Nephron progenitor cell (in vitro differentiated cells): ENCODE data around the gene LPXN.
A peak's percentile ranks its signal among the peaks of the same experiment; 100 is the strongest.

Experiments used
- DNase-seq: peaks from one replicate; pipeline ENCODE4 v3.0.0; 2021
- H3K27ac Mint-ChIP-seq: 2 replicates; pipeline ENCODE4 v1.8.0; 2021; ENCODE audit warnings: mild to moderate bottlenecking, moderate library complexity, mixed read lengths
- H3K27me3 Mint-ChIP-seq: 2 replicates; pipeline ENCODE4 v1.8.0; 2021; ENCODE audit warnings: mild to moderate bottlenecking, low read depth, mixed read lengths; ENCODE audit not compliant: poor library complexity
- H3K36me3 Mint-ChIP-seq: 2 replicates; pipeline ENCODE4 v1.8.0; 2021; ENCODE audit warnings: low read depth, mixed read lengths
- H3K4me1 Mint-ChIP-seq: 2 replicates; pipeline ENCODE4 v1.8.0; 2021; ENCODE audit warnings: mixed read lengths
- H3K4me3 Mint-ChIP-seq: 2 replicates; pipeline ENCODE4 v1.8.0; 2021; ENCODE audit warnings: mild to moderate bottlenecking, moderate library complexity, mixed read lengths
- H3K9me3 Mint-ChIP-seq: 2 replicates; pipeline ENCODE4 v1.8.0; 2021; ENCODE audit warnings: mild to moderate bottlenecking, moderate library complexity, mixed read lengths
- CTCF ChIP-seq: fragments of 200-600 bp; sonication (generic); IDR thresholded peaks from 2 replicates; pipeline ENCODE4 v1.5.0; 2021; ENCODE audit warnings: antibody characterized with exemption

LPXN gene

DNA sequence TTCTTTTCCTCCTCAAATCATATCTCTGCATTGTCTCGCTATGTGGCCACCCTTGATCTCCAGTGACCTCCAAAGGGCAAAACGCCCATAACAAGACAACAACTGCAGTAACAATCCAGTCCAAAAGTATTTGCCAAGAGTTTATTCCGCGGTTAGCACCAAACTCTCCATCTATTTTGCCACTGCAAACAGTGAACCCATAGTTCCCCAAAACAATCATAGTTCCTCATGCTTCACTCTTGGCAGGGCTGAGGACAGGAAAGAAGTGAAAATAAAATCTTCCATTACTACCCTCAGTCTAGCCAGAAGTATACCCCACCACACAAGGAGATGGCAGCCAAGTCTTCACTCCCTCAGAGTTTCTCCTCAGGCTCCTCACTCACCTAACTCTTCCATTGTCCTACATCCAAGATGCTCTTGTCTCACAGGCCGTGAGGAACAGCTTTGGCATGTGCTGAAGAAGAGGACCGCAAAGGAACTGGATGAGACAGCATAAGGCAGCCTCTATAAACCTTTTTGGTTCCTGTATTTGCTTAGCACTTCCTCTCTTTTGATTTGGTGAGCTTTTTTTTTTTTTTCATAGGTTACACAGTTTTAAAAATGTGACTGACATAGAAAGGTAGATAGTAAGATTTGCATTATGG is at the start of gene LPXN:
TSS of gene LPXN (minus strand) at position 480 of the 644 bp plus-strand sequence. CDS start at position 396, 84 bp downstream.
- Mint-ChIP-seq H3K36me3 (peaks cover 4% of the 10 kb centered on the region), H3K9me3 (no peaks in the 10 kb centered on the region), H3K4me1 (peaks cover 34% of the 10 kb centered on the region), H3K27me3 (peaks cover 8% of the 10 kb centered on the region), H3K27ac (no peak within 1 kb of the TSS), H3K4me3 (peak within 1 kb of the TSS; percentile 97)
- no peak for TF ChIP-seq CTCF
- DNase-seq = no peak

GRCh38 chr11:58625086-58625485 is 49.4 kb upstream of the LPXN start:
- Mint-ChIP-seq H3K4me1 (peaks cover 4% of the 10 kb centered on the region), H3K27me3 (no peaks in the 10 kb centered on the region), H3K27ac (no peak overlapping the region), H3K9me3 (no peaks in the 10 kb centered on the region), H3K36me3 (peaks cover 41% of the 10 kb centered on the region), H3K4me3 (no peak overlapping the region)
- TF ChIP-seq CTCF = no peak
- DNase-seq = no peak

DNA sequence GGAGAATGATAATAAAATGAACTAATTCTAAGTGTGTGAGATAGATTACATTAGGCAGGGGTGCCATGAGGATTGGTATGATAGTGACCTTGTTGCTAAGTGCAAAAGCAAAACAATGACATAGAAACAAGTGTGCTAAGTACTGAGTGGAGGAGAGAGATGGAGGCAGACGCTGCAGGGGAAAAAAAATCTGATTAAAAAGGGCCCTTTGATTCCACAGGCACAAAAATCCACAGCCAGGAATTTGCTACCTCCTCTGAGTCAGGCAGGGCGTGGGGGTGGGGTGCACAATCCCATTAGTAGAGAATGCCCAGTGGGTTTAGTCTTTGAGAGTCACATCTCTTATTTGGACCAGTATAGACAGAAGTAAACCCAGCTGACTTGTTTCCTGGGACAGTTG is 46.7 kb upstream of the LPXN start, which contains the start of gene CNTF:
TSS of gene CNTF (plus strand) at position 322 of the 400 bp plus-strand sequence. CDS start 88 bp downstream, outside the sequence.
- Mint-ChIP-seq H3K4me3 (no peak within 1 kb of the TSS), H3K36me3 (peaks cover 64% of the 10 kb centered on the region), H3K9me3 (no peaks in the 10 kb centered on the region), H3K27me3 (no peaks in the 10 kb centered on the region), H3K27ac (no peak within 1 kb of the TSS), H3K4me1 (peaks cover 8% of the 10 kb centered on the region)
- no peak for DNase-seq
- no peak for TF ChIP-seq CTCF

- no peak for TF ChIP-seq CTCF
- DNase-seq = no peak
- Mint-ChIP-seq H3K36me3 (peaks cover 70% of the 10 kb centered on the region), H3K9me3 (no peaks in the 10 kb centered on the region), H3K4me1 (peaks cover 8% of the 10 kb centered on the region), H3K27ac (no peak overlapping the region), H3K27me3 (no peaks in the 10 kb centered on the region), H3K4me3 (no peak overlapping the region)
Observed at GRCh38 chr11:58621586-58622262, 46.1 kb upstream of the LPXN start.

- no peak for DNase-seq
- Mint-ChIP-seq H3K27me3 (no peaks in the 10 kb centered on the region), H3K27ac (peak overlapping the region; percentile 57), H3K9me3 (no peaks in the 10 kb centered on the region), H3K4me3 (no peak overlapping the region), H3K4me1 (peaks cover 8% of the 10 kb centered on the region), H3K36me3 (peaks cover 72% of the 10 kb centered on the region)
- TF ChIP-seq CTCF = no peak
Observed at GRCh38 chr11:58617976-58618557, 42.4 kb upstream of the LPXN start.
